NOMO-1 treated with DMSO at 0.1 percent for 48 hours (cell line): ENCODE measurements around the gene ASAP2.
A peak's percentile ranks its signal among the peaks of the same experiment; 100 is the strongest.

Experiments
- DNase-seq: peaks from one replicate; lab custom pipeline; 2025; ENCODE audit not compliant: unreplicated experiment; lab: John Stamatoyannopoulos, UW

ASAP2 gene

GRCh38 chr2:9230051-9230802, 23.6 kb downstream of the ASAP2 start:
- DNase-seq, result no peak

GRCh38 chr2:9230881-9231280, 24.3 kb downstream of the ASAP2 start:
- peak; percentile 50 for DNase-seq

GRCh38 chr2:9231291-9232165, 24.9 kb downstream of the ASAP2 start:
- peak; percentile 47 for DNase-seq

GRCh38 chr2:9232166-9232479, 25.5 kb downstream of the ASAP2 start:
- no peak for DNase-seq

GRCh38 chr2:9232886-9233285, 26.3 kb downstream of the ASAP2 start:
- no peak for DNase-seq

- DNase-seq, result no peak
Measured at GRCh38 chr2:9234680-9235146, 28.1 kb downstream of the ASAP2 start.

GRCh38 chr2:9235147-9236044, 28.8 kb downstream of the ASAP2 start:
- DNase-seq, result no peak

GRCh38 chr2:9236045-9236344, 29.4 kb downstream of the ASAP2 start:
- no peak for DNase-seq

GRCh38 chr2:9236867-9237266, 30.3 kb downstream of the ASAP2 start:
- DNase-seq, result no peak

- no peak for DNase-seq
Measured at GRCh38 chr2:9237831-9238230, 31.2 kb downstream of the ASAP2 start.

- DNase-seq, result peak; percentile 21
Measured at GRCh38 chr2:9238591-9239326, 32.1 kb downstream of the ASAP2 start.

- DNase-seq, result no peak
Measured at GRCh38 chr2:9239616-9240015, 33.0 kb downstream of the ASAP2 start.

- DNase-seq, result no peak
Measured at GRCh38 chr2:9240745-9241144, 34.1 kb downstream of the ASAP2 start.

- no peak for DNase-seq
Measured at GRCh38 chr2:9241233-9241632, 34.6 kb downstream of the ASAP2 start.

GRCh38 chr2:9243357-9243756, 36.7 kb downstream of the ASAP2 start:
- DNase-seq, result no peak

- DNase-seq, result no peak
Measured at GRCh38 chr2:9244985-9245544, 38.5 kb downstream of the ASAP2 start.

- DNase-seq, result no peak
Measured at GRCh38 chr2:9247177-9247576, 40.6 kb downstream of the ASAP2 start.

- no peak for DNase-seq
Measured at GRCh38 chr2:9247786-9248185, 41.2 kb downstream of the ASAP2 start.

GRCh38 chr2:9248363-9248762, 41.8 kb downstream of the ASAP2 start:
- DNase-seq, result no peak

GRCh38 chr2:9249020-9249800, 42.6 kb downstream of the ASAP2 start:
- no peak for DNase-seq
